ENCODE measurements around the gene MAPT.

MAPT gene

GRCh38 chr17:45894022-45894784 is at the start of gene MAPT:
TSS of gene MAPT (plus strand) at chr17:45894554. CDS start at chr17:45962338, 67,784 bp downstream.
- DNase-seq (ENCODE audit: low read depth): peak; percentile 91
- TF ChIP-seq CTCF (IDR thresholded peaks at IDR 0.05; ENCODE audit: low read depth, low read length) (peak; percentile 66), MAX (IDR thresholded peaks at IDR 0.05; ENCODE audit: low read depth, low read length) (peak; percentile 61), POLR2A (IDR thresholded peaks at IDR 0.05; ENCODE audit: extremely low read depth, insufficient read length) (peak; percentile 72), MYC (IDR thresholded peaks at IDR 0.05; ENCODE audit: low read depth, low read length) (no peak)
- peak within 1 kb of the TSS; percentile 42 for H3K4me3 ChIP-seq (ENCODE audit: low read depth, low read length)

- no peak within 1 kb of the TSS for H3K4me3 ChIP-seq (ENCODE audit: low read depth, low read length)
- no peak for TF ChIP-seq MAX (IDR thresholded peaks at IDR 0.05; ENCODE audit: low read depth, low read length)
- no peak for TF ChIP-seq MYC (IDR thresholded peaks at IDR 0.05; ENCODE audit: low read depth, low read length)
- no peak for TF ChIP-seq POLR2A (IDR thresholded peaks at IDR 0.05; ENCODE audit: extremely low read depth, insufficient read length)
- TF ChIP-seq CTCF (IDR thresholded peaks at IDR 0.05; ENCODE audit: low read depth, low read length): no peak
- no peak for DNase-seq (ENCODE audit: low read depth)
These were observed 49.5 kb upstream of the MAPT start, which contains the start of gene SPPL2C for GRCh38 chr17:45844695-45845375. TSS of gene SPPL2C (plus strand) at chr17:45844881. CDS start at chr17:45844907, 26 bp downstream.

- TF ChIP-seq CTCF (IDR thresholded peaks at IDR 0.05; ENCODE audit: low read depth, low read length): no peak
- TF ChIP-seq MYC (IDR thresholded peaks at IDR 0.05; ENCODE audit: low read depth, low read length): no peak
- no peak for TF ChIP-seq POLR2A (IDR thresholded peaks at IDR 0.05; ENCODE audit: extremely low read depth, insufficient read length)
- no peak for TF ChIP-seq MAX (IDR thresholded peaks at IDR 0.05; ENCODE audit: low read depth, low read length)
- DNase-seq (ENCODE audit: low read depth): no peak
- no peak overlapping the region for H3K4me3 ChIP-seq (ENCODE audit: low read depth, low read length)
These were observed 48.8 kb upstream of the MAPT start for GRCh38 chr17:45845376-45846185.

GRCh38 chr17:45846223-45846622 is 48.1 kb upstream of the MAPT start:
- no peak for DNase-seq (ENCODE audit: low read depth)
- no peak for TF ChIP-seq MAX (IDR thresholded peaks at IDR 0.05; ENCODE audit: low read depth, low read length)
- TF ChIP-seq CTCF (IDR thresholded peaks at IDR 0.05; ENCODE audit: low read depth, low read length): no peak
- TF ChIP-seq POLR2A (IDR thresholded peaks at IDR 0.05; ENCODE audit: extremely low read depth, insufficient read length): no peak
- TF ChIP-seq MYC (IDR thresholded peaks at IDR 0.05; ENCODE audit: low read depth, low read length): no peak
- no peak overlapping the region for H3K4me3 ChIP-seq (ENCODE audit: low read depth, low read length)

GRCh38 chr17:45846646-45847045 is 47.7 kb upstream of the MAPT start:
- DNase-seq (ENCODE audit: low read depth): no peak
- TF ChIP-seq MAX (IDR thresholded peaks at IDR 0.05; ENCODE audit: low read depth, low read length): no peak
- TF ChIP-seq CTCF (IDR thresholded peaks at IDR 0.05; ENCODE audit: low read depth, low read length): no peak
- TF ChIP-seq POLR2A (IDR thresholded peaks at IDR 0.05; ENCODE audit: extremely low read depth, insufficient read length): no peak
- no peak for TF ChIP-seq MYC (IDR thresholded peaks at IDR 0.05; ENCODE audit: low read depth, low read length)
- H3K4me3 ChIP-seq (ENCODE audit: low read depth, low read length): no peak overlapping the region

Data from NB4 (cell line).